22Rv1 (cell line): Measurements from ENCODE around the gene CDK15.

ENCODE experiments used
- ZFX ChIP-seq: fragments of 450-650 bp; IDR thresholded peaks from 2 replicates; pipeline ENCODE4 v1.6.1; 2017; ENCODE audit warnings: antibody characterized with exemption, borderline replicate concordance
- TF ChIP-seq, protein P1 (sequence below): fragments of 450-650 bp; IDR thresholded peaks from 2 replicates; pipeline ENCODE4 v1.5.1; 2017; ENCODE audit warnings: mild to moderate bottlenecking

DNA sequence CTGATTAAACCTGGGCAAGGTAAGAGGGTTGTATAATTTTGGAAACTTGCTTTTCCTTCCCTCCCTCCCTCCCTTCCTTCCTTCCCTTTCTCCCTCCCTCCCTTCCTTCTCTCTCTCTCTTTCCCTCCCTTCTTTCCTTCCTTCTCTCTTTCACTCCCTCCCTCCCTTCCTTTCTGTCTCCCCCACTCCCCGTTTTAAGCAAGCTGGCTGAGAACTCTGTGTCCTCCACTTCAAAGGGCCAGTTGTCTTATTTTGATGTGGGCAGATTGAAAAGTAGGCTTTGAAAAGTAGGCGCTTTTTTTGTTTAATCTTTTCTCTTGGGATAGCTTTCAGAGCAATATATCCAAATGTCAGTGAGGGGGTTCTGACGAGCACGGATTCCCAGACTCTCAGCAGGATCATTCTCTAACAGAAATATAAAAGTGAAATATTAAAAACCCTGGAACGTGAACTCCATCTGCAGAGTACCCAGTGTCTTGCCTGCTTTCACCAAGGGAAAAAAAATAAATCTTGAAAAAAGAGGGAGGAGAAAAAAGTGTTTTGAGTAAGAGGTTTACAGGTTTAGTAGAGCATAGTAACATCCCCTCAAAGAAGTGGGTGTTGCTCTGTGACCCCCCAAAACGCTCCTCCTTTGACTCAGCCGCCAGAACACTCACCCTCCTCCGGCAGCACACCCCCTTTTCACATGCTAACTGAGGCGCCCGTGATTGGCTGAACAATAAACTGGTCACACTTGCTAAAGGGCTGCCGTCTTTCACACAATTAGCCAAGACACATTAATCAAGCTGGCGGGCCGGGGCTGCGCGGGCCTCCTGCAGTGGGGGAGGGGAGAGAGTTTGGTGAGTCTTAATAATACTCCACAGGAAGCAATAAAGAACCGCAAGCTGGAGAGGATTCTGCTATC is 52.2 kb downstream of the CDK15 start:
- TF ChIP-seq, protein P1, sequence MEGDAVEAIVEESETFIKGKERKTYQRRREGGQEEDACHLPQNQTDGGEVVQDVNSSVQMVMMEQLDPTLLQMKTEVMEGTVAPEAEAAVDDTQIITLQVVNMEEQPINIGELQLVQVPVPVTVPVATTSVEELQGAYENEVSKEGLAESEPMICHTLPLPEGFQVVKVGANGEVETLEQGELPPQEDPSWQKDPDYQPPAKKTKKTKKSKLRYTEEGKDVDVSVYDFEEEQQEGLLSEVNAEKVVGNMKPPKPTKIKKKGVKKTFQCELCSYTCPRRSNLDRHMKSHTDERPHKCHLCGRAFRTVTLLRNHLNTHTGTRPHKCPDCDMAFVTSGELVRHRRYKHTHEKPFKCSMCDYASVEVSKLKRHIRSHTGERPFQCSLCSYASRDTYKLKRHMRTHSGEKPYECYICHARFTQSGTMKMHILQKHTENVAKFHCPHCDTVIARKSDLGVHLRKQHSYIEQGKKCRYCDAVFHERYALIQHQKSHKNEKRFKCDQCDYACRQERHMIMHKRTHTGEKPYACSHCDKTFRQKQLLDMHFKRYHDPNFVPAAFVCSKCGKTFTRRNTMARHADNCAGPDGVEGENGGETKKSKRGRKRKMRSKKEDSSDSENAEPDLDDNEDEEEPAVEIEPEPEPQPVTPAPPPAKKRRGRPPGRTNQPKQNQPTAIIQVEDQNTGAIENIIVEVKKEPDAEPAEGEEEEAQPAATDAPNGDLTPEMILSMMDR = no peak
- no peak for TF ChIP-seq ZFX
